SU-DHL-6 (cell line): ENCODE results near the gene GPR160.
A peak's percentile ranks its signal among the peaks of the same experiment; 100 is the strongest.

Experiments
- H2AFZ ChIP-seq: fragments of 200-600 bp; sonication (generic); 2 replicates; pipeline ENCODE4 v1.6.1; 2014; ENCODE audit warnings: low read depth, mild to moderate bottlenecking, moderate library complexity, mixed read lengths, antibody characterized with exemption, low read length; ENCODE audit not compliant: severe bottlenecking
- H3F3A ChIP-seq: fragments of 200-600 bp; shearing (Covaris generic); 2 replicates; pipeline ENCODE4 v1.6.0; 2016; ENCODE audit warnings: antibody characterized with exemption, mild to moderate bottlenecking; ENCODE audit not compliant: insufficient read depth
- H3K27ac ChIP-seq: fragments of 200-600 bp; sonication (generic); 2 replicates; pipeline ENCODE4 v1.5.1; 2016; ENCODE audit warnings: low read depth, mild to moderate bottlenecking, low read length, moderate library complexity, mixed read lengths
- H3K27me3 ChIP-seq: fragments of 200-600 bp; sonication (generic), shearing (Covaris generic); 2 replicates; pipeline ENCODE4 v1.6.0; 2014; ENCODE audit warnings: mild to moderate bottlenecking, low read length
- H3K36me3 ChIP-seq: fragments of 200-600 bp; sonication (generic); 2 replicates; pipeline ENCODE4 v1.6.1; 2014; ENCODE audit warnings: mild to moderate bottlenecking, low read length, mixed read lengths
- H3K4me2 ChIP-seq: fragments of 300-600, 200-600 bp; shearing (Covaris generic), sonication (generic); 2 replicates; pipeline ENCODE4 v1.6.0; 2014; ENCODE audit warnings: low read length, low read depth, mild to moderate bottlenecking; ENCODE audit not compliant: poor library complexity, severe bottlenecking
- H3K4me3 ChIP-seq: fragments of 200-600 bp; sonication (generic); 2 replicates; pipeline ENCODE4 v1.5.1; 2014; ENCODE audit warnings: antibody characterized with exemption, low read length, mild to moderate bottlenecking, mixed read lengths; ENCODE audit not compliant: insufficient read depth, poor library complexity, severe bottlenecking
- H3K79me2 ChIP-seq: fragments of 200-600 bp; sonication (generic); 2 replicates; pipeline ENCODE4 v1.6.1; 2014; ENCODE audit warnings: mild to moderate bottlenecking, low read length, moderate library complexity; ENCODE audit not compliant: insufficient read depth
- H3K9ac ChIP-seq: fragments of 200-600 bp; sonication (generic); 2 replicates; pipeline ENCODE4 v1.7.0; 2014; ENCODE audit warnings: mild to moderate bottlenecking, low read length
- H3K9me2 ChIP-seq: fragments of 200-600 bp; sonication (generic); replicated peaks from 2 replicates; pipeline ENCODE4 v1.6.1; 2014; ENCODE audit warnings: low read length; ENCODE audit not compliant: insufficient read depth
- H3K9me3 ChIP-seq: fragments of 200-600 bp; sonication (generic); 2 replicates; pipeline ENCODE4 v1.6.1; 2014; ENCODE audit warnings: low read length, mixed read lengths; ENCODE audit not compliant: insufficient read depth
- H4K20me1 ChIP-seq: fragments of 200-600 bp; sonication (generic); 2 replicates; pipeline ENCODE4 v1.6.1; 2014; ENCODE audit warnings: low read depth, mild to moderate bottlenecking, antibody characterized with exemption, low read length, moderate library complexity, mixed read lengths
- CTCF ChIP-seq: fragments of 200-600 bp; sonication (generic); IDR thresholded peaks from one replicate; pipeline ENCODE4 v1.5.1; 2017; ENCODE audit warnings: antibody characterized with exemption, mild to moderate bottlenecking, low read length, moderate library complexity; ENCODE audit not compliant: insufficient read depth, poor library complexity, severe bottlenecking
- EZH2phosphoT487 ChIP-seq: fragments of 200-600 bp; sonication (generic), shearing (Covaris generic); conservative IDR thresholded peaks from 2 replicates; pipeline ENCODE4 v1.6.1; 2018; ENCODE audit warnings: mild to moderate bottlenecking, antibody characterized with exemption, low read length, moderate library complexity, mixed read lengths

GPR160 gene

GRCh38 chr3:170033489-170033888 lies 4.3 kb upstream of the GPR160 start:
- no peaks in the 10 kb centered on the region for H3K9me2 ChIP-seq
- TF ChIP-seq CTCF (no peak), EZH2phosphoT487 (no peak)
- H4K20me1 ChIP-seq, result no peaks in the 10 kb centered on the region
- no peak overlapping the region for H2AFZ ChIP-seq
- H3F3A ChIP-seq, result no peaks in the 10 kb centered on the region; the same call in 1 of the 2 replicates
- no peaks in the 10 kb centered on the region for H3K9me3 ChIP-seq
- H3K79me2 ChIP-seq, result no peaks in the 10 kb centered on the region
- H3K27me3 ChIP-seq, result no peaks in the 10 kb centered on the region
- H3K27ac ChIP-seq, result no peak overlapping the region
- no peak overlapping the region for H3K4me3 ChIP-seq
- no peak overlapping the region for H3K9ac ChIP-seq
- H3K36me3 ChIP-seq, result no peaks in the 10 kb centered on the region
- H3K4me2 ChIP-seq, result no peak overlapping the region

- Histone ChIP-seq H3K9ac (peak overlapping the region; percentile 58), H3K4me3 (peak overlapping the region; percentile 67), H3F3A (peaks cover 11% of the 10 kb centered on the region), H3K27ac (no peak overlapping the region), H3K79me2 (no peaks in the 10 kb centered on the region), H4K20me1 (no peaks in the 10 kb centered on the region), H3K9me2 (no peaks in the 10 kb centered on the region), H2AFZ (peak overlapping the region; percentile 88), H3K9me3 (no peaks in the 10 kb centered on the region), H3K27me3 (no peaks in the 10 kb centered on the region), H3K4me2 (peak overlapping the region; percentile 88), H3K36me3 (no peaks in the 10 kb centered on the region)
- TF ChIP-seq CTCF (peak; percentile 34), EZH2phosphoT487 (no peak)
These were observed 777 bp downstream of the GPR160 start for GRCh38 chr3:170038434-170039110.

GRCh38 chr3:170040418-170040817 lies 2.6 kb downstream of the GPR160 start:
- TF ChIP-seq CTCF, result no peak
- TF ChIP-seq EZH2phosphoT487, result no peak
- no peak overlapping the region for H3K4me3 ChIP-seq
- no peak overlapping the region for H2AFZ ChIP-seq
- no peak overlapping the region for H3K9ac ChIP-seq
- no peaks in the 10 kb centered on the region for H3K27me3 ChIP-seq
- H3K79me2 ChIP-seq, result no peaks in the 10 kb centered on the region
- peaks cover 11% of the 10 kb centered on the region for H3F3A ChIP-seq
- H3K27ac ChIP-seq, result no peak overlapping the region
- H3K9me2 ChIP-seq, result no peaks in the 10 kb centered on the region
- H3K4me2 ChIP-seq, result no peak overlapping the region
- no peaks in the 10 kb centered on the region for H4K20me1 ChIP-seq
- H3K9me3 ChIP-seq, result no peaks in the 10 kb centered on the region
- H3K36me3 ChIP-seq, result no peaks in the 10 kb centered on the region
